GM18511 (cell line): ENCODE measurements around the gene CHST15.

Source experiments
- ATAC-seq: cut with Tn5 transposase; IDR thresholded peaks from one replicate; pipeline ENCODE4 v1.9.1; 2021; ENCODE audit warnings: mild to moderate bottlenecking, moderate library complexity; ENCODE audit not compliant: unreplicated experiment

CHST15 gene

GRCh38 chr10:124083740-124084397 lies 9.5 kb downstream of the CHST15 start:
- no peak for ATAC-seq

GRCh38 chr10:124083047-124083739 lies 10.2 kb downstream of the CHST15 start:
- ATAC-seq: no peak

GRCh38 chr10:124082555-124082954 lies 10.8 kb downstream of the CHST15 start:
- ATAC-seq: no peak

GRCh38 chr10:124081547-124082140 lies 11.8 kb downstream of the CHST15 start:
- ATAC-seq: no peak

- ATAC-seq: no peak
These were observed 13.5 kb downstream of the CHST15 start for GRCh38 chr10:124079864-124080263.

GRCh38 chr10:124078714-124079113 lies 14.7 kb downstream of the CHST15 start:
- no peak for ATAC-seq

- no peak for ATAC-seq
These were observed 15.4 kb downstream of the CHST15 start for GRCh38 chr10:124078028-124078427.

GRCh38 chr10:124077208-124077993 lies 16.0 kb downstream of the CHST15 start:
- no peak for ATAC-seq

- no peak for ATAC-seq
These were observed 17.2 kb downstream of the CHST15 start for GRCh38 chr10:124076148-124076733.

GRCh38 chr10:124075231-124075955 lies 18.0 kb downstream of the CHST15 start:
- no peak for ATAC-seq

- ATAC-seq: no peak
These were observed 18.8 kb downstream of the CHST15 start for GRCh38 chr10:124074501-124075109.

GRCh38 chr10:124073978-124074377 lies 19.4 kb downstream of the CHST15 start:
- ATAC-seq: no peak

GRCh38 chr10:124072541-124072940 lies 20.9 kb downstream of the CHST15 start:
- ATAC-seq: no peak

- ATAC-seq: no peak
These were observed 21.3 kb downstream of the CHST15 start for GRCh38 chr10:124072106-124072505.

GRCh38 chr10:124071141-124071540 lies 22.3 kb downstream of the CHST15 start:
- no peak for ATAC-seq

- no peak for ATAC-seq
These were observed 22.7 kb downstream of the CHST15 start for GRCh38 chr10:124070666-124071065.

- no peak for ATAC-seq
These were observed 23.8 kb downstream of the CHST15 start for GRCh38 chr10:124069341-124070264.

GRCh38 chr10:124068929-124069328 lies 24.5 kb downstream of the CHST15 start:
- no peak for ATAC-seq

- no peak for ATAC-seq
These were observed 25.5 kb downstream of the CHST15 start for GRCh38 chr10:124067825-124068400.
